Left lobe of liver (tissue), 2 donors: Measurements from ENCODE around the gene CARMIL1. TPM values are rescaled to one million over a fixed set of nuclear protein-coding genes. Genes with fewer than 3 reads are reported as not detected.
A peak's percentile ranks its signal among the peaks of the same experiment; 100 is the strongest.
"Not testable (repeated sequence)": the region's sequence is repeated elsewhere in the genome, so short reads cannot be mapped to it uniquely, and the experiment has no call there.

Experiments used
- ATAC-seq: fragments of 200-7000 bp; cut with Tn5 transposase; one replicate; pipeline ENCODE4 v1.9.1; 2020; ENCODE audit warnings: mild to moderate bottlenecking, moderate library complexity
- DNase-seq: peaks from one replicate; pipeline ENCODE4 v3.0.0-alpha.2; 2020; ENCODE audit warnings: low spot score
- total RNA-seq: library from RNA; stranded (reverse); gene quantifications from one replicate; pipeline ENCODE4 v1.2.1, GENCODE V29; 2021
- donor health status: DM: no; HTN: no; CAD: no; lungs with moderate emphysema.
- donor health status: DM: no; HTN: yes; CAD: no.

CARMIL1 gene
- total RNA-seq, 1 donor from 2014 or later = 4.0 TPM

DNA sequence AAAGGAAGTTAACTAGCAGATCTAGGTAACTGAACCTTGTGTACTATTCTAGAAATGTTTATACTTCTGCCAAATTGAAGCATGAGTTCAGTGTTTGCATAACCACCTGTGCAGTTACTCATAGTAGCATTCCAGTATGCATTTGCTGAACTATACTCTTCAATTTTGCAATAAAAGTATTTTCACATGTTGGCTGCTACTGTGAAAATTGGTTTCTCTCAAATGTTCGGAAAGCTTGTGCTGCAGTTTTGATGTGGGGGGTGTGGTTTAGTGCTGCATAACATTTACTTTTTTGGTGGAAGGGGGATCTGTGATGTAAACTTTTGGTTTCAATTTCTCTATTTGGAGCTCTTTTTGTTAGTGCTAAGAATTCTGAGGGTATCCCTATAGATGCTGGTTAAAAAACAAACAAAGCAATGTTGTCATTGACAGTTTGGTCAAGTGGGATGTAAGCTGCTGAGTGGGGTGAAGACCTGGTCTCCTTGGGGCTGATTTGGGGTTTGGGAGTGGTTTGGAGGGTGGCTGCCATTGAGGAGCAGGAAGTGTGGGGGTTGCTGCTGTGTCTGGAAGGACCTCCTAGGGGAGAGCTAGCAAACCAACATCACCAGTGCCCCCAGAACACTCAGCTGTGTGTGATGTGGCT is 87.8 kb downstream of the CARMIL1 start:
- peak; percentile 62 for ATAC-seq
- DNase-seq = no peak

DNA sequence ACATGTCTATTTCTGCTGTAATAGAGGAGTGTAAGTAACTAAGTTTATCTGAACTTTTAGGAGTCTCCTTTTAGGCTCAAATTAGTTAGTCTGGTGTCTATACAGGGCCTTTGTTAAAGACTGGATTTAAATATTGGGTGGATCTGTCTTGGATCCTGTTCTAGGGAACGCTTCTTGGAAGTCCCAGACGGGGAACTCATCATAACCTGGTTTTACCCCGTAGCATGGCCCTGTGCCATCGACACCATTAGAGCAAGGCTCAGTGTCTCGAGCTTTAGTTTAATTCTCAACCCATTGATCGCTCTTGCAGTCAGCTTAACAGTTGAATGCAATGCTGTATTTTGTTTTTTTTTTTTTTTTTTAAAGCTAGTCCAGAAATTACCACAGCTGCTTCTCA is 89.9 kb downstream of the CARMIL1 start:
- DNase-seq (no peak), ATAC-seq (peak; percentile 56)

DNA sequence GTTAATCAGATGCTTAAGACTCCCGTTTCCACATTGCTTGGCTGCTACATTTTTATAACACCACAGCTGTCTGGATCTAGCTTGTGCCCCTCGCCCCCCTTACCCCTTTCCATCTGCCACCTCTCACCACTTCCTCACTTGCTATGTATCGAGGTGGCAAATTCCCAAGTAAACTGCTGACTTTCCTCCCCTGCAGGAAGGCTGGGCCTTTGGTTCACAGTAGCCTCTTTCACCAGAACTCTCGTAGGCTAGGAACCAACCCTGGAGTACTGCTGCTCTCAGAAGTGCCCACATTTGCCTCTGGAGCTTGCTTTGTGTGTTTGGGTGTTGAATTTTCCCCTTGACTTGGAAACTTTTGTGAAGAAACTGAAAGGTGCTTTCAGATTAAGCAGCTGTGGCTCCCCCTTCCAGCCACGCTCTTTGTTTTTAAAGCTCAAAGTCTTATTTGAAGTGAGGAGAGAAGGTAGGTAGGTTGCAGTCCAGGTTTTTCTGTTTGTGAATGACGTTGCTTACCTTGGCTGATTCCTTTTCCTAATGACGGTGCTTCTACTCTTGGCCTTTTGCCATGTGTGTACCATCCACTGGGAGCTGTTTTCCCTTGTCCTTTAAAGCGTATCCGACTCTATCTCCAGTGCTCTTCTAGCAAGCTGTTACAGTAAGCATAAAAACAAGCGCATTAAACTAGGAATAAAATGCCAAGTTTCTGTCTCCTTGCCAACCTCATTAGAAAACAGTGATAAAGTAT is 90.4 kb downstream of the CARMIL1 start:
- peak; percentile 54 for DNase-seq
- ATAC-seq = peak; percentile 87

DNA sequence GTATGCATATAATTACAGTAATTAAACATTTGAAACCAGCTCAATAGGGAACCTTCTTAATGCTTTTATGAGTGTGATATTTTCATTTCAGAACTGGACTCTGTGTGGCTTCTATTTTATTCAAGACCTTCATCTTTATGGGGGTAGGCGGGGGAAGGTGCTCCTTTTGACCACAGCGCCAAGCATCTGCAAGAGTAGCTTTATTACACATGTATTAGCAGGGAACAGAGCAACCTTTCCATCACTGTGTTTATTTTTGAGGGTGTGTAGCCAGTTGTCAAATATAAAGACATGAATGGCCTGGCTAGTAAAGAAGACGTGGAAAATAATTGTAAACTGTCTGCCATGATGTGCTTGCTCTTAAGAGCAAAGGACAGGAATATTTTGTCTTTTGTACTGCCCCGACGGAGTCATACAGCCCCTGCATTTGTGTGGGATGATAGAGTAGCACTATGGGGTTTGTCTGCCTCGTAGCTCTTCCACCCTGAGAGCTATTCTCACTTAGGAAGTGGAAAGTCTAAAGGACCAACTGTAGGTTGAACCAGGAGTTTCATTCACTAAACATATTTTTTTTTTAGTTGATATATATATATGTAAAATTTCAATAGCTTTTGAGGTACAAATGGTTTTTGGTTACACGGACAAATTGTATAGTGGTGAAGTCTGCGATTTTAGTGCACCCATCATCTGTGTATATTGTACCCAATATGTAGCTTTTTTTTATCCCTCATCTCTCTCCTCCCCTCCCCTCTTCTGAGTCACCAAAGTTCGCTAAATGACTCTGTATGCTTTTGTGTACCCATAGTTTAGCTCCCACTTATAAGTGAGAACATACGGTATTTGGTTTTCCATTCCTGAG is 91.2 kb downstream of the CARMIL1 start:
- ATAC-seq = no peak
- DNase-seq = no peak

DNA sequence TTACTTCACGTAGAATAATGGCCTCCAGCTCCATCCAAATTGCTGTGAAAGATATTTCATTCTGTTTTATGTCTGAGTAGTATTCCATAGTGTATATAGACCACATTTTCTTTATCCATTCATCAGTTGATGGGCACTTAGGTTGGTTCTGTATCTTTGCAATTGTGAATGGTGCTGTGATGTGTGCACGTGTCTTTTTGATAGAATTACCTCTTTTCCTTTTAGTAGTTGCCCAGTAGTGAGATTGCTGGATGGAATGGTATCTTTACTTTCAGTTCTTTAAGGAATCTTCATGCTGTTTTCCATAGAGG is 91.8 kb downstream of the CARMIL1 start:
- ATAC-seq (no peak), DNase-seq (no peak)

DNA sequence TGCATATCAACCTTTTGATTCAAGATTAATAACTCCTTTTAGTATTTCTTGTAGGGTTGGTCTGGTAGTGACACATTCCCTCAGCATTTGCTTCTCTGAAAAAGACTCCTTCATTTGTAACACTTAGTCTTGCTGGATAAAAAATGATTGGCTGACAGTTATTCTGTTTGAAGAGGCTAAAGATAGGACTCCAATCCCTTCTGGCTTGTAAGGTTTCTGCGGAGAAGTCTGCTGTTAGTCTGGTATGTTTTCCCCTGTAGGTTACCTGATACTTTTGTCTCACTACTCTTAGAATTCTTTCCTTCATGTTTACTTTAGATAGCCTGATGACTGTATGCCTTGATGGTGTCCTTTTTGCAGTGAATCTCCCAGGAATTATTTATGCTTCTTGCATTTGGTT is 96.0 kb downstream of the CARMIL1 start:
- no peak for ATAC-seq
- DNase-seq = no peak

DNA sequence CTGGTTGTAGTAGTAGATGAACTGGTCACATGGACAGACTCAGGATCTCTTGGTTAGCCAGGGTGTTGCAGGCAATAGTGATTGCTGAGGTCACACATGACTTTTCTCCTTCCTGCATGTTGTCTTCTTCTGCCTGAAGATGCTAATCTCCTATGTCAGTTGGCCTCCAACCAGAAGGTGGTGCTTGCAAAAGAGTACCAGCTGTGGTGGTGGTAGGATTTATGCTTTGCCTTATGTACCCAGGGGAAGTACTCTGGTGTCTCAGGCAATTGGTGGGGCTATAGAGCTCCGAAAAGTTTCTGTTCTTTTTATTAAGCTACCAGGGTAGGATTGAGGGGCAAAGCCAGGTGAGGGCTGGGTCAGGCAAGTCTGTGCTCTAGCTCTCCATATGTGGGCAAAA is 98.5 kb downstream of the CARMIL1 start:
- ATAC-seq (no peak), DNase-seq (no peak)

DNA sequence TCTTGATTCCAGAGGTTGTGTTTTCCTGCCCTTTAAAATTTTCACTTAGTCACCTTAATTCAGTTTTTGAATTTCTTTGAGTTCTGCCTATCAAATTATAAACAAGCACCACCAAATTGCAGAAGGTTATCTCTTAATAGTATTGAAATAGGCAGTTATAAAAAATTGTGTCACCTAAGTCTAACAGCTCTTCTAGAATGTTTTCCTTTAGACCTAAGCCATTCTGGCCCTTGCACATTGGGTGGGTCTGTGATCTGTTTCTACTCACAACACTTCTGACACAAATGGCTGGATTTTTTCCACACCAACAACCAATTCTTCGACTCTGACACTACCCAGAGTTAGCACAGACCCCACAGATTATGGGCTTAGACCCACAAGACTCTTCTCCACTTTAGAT is 101.9 kb downstream of the CARMIL1 start:
- no peak for ATAC-seq

DNA sequence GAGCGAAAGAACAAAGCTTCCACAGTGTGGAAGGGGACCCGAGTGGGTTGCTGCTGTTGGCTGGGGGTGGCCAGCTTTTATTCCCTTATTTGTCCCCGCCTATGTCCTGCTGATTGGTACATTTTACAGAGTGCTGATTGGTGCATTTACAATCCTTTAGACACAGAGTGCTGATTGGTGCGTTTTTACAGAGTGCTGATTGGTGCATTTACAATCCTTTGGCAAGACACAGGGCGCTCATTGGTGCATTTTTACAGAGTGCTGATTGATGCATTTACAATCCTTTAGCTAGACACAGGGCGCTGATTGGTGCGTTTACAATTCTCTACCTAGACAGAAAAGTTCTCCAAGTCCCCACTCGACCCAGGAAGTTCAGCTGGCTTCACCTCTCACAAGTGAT is 103.3 kb downstream of the CARMIL1 start:
- DNase-seq, ATAC-seq: not testable (repeated sequence)

More for the DNA sequence above, 101.9 kb downstream of the CARMIL1 start:
- no peak for DNase-seq

DNA sequence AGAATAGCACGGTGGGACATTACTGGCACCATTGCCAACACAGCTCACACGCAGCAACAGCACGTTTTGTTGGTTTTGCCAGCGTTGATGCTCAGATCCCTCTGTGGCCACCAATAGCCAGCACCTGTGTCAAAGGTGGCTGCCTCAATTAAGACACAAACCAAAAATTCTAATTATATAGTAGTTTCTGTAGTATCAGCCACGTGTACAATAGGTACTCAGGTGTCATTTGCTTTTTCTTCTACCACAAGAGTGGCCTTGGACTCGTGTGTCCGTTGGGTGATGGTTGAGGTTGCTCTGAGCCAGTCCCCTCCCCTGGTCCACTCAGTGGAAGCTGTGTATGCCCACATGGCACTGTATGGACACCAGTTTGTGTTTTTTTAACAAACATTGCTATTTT is 105.1 kb downstream of the CARMIL1 start:
- ATAC-seq (no peak), DNase-seq (no peak)

DNA sequence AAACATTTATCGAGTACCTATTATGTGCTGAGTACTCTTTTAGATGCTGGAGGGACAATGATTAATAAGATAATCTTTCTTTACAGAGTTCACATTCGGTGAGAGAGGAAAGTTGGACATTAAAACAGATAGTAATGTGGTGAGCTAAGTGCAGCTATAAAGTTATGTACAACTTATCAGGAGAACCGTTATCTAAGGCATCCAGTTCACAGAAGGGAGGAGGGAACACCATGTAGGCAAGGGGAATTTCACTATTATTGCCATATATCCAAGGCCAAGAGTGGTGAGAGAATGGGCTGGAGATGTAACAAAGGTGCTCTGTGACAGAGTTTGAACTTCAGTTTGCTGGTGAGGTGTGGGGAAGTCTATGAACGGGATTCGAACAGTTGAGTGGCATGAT is 105.8 kb downstream of the CARMIL1 start:
- no peak for ATAC-seq
- no peak for DNase-seq

DNA sequence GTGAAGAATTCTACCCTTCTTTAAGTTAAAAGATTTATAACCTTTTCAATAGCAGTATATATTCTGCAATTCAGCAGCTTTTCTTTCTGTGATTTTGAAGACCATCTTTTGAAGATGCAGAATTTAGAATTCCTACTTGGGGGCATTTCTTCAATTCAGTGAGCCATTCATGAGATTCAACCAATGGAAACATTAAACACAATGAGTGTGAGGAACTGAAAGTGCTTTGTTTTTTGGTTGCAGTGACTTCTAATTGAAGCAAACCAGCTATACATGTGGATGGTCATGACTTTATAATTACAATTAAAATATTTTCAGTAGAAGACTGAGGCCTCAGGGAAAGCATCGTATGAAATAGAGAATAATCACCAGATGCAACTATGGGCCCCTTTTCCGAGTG is 108.3 kb downstream of the CARMIL1 start:
- DNase-seq (no peak), ATAC-seq (no peak)

DNA sequence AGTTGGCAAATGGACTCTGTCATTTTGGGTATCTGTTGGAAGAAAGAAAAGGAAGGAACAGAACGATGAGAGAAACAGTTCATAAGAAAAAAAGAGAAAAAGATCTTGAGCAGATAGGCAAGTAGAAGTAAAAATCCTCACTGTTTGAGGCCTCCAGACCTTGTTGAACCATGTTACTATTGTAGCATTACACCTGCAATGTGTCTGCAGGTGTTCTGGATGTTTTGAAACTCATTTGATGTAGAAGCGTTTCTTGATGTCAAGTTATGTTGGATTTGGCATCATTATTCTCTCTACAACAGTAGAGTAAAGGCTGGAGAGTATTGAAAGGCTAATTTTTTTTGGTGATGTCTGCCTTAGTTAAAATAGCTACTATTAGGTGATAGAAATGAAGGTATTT is 108.7 kb downstream of the CARMIL1 start:
- no peak for DNase-seq
- no peak for ATAC-seq

DNA sequence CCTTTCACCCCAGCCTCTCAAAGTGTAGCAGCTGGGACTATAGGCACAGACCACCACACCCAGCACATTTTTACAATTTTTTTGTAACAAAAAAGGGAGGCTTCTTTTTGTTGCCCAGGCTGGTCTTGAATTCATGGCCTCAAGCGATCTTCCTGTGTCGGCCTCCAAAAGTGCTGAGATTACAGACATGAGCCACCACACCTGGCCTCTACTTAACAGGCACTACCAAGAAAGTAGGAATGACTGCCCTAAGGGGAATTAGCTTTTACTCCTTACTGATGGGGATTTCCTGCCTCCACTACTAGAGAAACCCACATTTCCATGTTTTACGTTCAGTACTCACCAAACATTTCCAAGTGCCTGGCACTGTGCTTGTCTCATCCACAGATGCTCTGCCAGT is 109.6 kb downstream of the CARMIL1 start:
- DNase-seq (no peak), ATAC-seq (no peak)

DNA sequence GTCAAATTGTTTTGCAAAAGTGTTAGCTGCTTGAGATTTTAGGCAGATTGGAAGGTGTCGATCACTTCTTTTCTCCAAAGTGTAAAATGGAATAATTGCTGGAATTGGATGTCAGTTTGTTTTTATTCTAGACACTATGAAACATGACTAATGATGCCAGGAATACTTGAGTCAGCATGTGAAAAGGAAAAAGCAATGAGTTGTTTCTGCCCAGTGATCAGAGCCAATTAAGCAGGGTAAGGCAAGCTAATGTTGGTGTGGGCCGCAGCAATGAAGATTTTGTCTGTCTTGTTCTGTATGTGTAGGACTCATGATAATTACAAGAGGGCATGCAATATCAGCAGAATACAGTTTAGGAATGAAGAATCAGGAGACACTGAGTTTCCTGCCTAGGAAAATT is 110.3 kb downstream of the CARMIL1 start:
- ATAC-seq = no peak
- DNase-seq = no peak

DNA sequence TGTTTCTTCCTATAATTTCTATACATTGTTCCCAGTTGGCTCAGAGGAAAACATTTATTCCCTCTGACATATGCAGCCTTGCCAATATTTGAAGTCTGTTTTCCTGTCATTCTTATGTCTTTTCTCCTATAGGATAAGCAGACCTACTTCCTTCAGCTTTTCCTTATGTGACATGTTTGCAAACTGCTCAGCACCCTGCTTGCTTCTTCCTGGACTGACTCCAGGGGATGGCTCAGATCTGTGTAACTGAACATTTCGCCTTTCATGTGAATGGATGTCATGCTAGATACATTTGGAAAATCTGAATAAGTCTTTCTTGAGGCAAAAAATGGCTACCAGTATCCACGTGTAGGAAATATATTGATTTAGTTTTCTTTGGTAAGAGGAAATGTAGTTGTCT is 113.2 kb downstream of the CARMIL1 start:
- ATAC-seq = no peak
- no peak for DNase-seq

DNA sequence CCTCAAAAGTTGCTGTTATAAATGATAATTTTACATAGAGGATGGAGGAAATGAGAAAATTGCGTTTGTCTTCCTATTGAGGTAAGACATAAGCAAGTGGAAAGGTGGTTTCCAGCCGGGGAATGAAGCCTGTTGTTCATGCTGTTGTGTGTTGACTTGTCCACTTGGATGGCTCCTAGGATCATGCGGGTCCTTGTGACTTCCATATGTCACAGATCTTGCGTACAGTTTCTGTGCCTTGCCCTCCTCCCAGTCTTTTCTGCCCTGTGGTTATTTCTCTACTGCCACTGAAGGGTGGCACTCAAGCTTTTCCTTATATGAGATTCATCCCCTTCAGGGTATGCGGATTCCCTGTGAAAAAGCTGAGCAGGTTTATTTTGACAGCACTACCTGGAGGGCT is 116.6 kb downstream of the CARMIL1 start:
- ATAC-seq = no peak
- DNase-seq = no peak

DNA sequence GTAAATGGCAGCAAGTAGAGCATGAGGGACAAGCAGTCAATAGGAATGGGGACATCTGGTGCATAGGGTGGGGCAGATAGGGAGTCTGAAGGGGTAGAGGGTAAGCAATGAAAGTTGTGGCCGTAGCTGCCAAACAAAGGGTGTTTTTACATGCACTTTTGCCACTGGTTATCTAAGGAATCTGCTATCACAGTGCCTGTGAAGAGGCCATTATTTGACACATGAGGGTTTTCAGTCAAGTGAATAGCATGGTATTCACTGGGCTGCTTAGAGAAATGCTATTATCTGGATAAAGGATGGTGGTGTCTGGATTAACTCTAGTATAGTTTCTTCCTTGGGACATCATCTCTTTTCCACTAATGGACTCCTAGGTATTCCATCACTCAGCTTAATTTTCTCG is 118.2 kb downstream of the CARMIL1 start:
- no peak for ATAC-seq
- no peak for DNase-seq

DNA sequence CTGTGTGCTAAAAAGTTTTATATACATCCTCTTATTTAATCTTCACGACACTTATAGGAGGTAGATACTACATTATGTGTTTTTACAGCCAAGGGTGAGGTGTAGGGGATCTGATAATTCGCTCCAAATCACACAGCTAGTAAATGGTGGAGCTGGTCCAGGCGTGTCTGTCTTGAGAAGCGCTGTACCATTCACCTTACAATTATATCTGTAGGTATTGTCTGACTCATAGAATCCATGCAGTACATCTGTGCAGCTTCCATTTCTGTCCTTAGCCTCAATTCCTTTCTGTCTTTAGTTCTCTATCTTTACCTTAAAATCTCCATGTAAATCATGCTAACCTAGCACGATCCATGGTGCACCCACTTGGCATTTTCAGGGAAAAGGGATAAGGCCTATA is 120.7 kb downstream of the CARMIL1 start:
- ATAC-seq = no peak
- DNase-seq = no peak

DNA sequence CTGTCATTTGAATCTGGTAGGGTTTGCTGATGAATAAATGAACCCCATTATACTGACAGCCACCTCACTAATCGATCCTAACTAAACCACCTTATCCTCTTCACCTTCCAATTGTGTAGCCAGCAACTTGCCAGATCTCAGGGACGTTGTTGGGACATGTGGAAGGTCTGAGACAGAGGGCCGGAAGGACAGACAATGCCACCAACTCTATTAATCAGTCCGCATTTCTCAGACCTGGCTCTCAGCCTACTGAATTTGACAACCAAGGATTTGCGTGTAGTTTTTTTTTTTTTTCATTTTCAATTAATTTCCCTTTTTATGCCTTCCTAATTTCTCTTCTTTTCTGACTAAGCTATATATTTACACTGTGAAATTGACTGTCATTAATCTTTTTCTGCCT is 122.5 kb downstream of the CARMIL1 start:
- no peak for DNase-seq

DNA sequence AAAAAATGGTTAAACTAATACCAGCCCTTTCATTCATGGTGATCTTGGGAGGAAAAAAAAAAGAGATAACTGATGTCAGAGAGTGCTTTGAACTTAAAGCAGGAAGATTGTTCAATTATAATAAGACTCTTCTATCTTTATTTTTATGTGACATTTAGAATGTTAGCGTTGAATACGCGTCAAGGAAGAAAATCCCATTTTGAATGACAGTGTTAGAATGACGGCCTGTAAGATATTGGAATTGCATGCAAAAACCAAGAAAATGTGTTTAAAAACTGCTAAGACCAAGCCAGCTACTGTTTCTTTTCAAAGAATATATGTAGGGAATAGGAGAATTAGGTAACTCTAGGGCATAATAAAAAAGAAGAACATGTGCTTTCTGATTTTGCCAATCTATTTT is 123.0 kb downstream of the CARMIL1 start:
- no peak for ATAC-seq
- DNase-seq = no peak

More for the DNA sequence above, 122.5 kb downstream of the CARMIL1 start:
- ATAC-seq = no peak

DNA sequence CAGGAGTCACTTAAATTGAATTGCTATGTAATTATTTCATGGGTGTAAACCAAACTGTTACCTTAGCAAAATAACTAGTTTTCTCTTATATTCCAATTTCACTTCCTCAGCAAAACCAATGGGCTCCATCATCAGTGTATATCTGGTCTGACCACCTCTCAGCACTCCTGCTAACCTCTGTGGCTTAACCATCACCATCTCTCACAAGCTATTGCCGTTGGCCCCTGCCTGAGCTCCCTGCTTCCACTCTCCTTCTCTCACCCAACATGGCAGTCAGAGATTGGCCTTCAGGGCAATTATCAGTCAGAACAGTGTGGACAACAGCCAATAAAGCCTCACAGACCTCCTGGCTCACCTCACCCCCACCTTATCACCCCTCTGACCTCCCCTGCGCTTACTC is 124.0 kb downstream of the CARMIL1 start:
- ATAC-seq (no peak), DNase-seq (no peak)
